Sigmoid colon (tissue), 4 donors: ENCODE data around the gene PLD1.

Source experiments
- POLR2AphosphoS5 ChIP-seq, 4 donors: sonication (generic); formaldehyde crosslinking; IDR thresholded peaks; one replicate each; pipeline ENCODE4 v1.6.1; 2017; ENCODE audit warnings: antibody characterized with exemption in 4 of 4
- TF ChIP-seq, protein P1 (sequence below), 4 experiments: fragments of 450-650 bp in 3 of 4; fragments of 200-600 bp in 1 of 4; IDR thresholded peaks; one replicate each; pipeline ENCODE4 v1.5.1; 2016 to 2019; ENCODE audit warnings: antibody characterized with exemption in 4 of 4, mild to moderate bottlenecking in 3 of 4, moderate library complexity in 2 of 4

DNA sequence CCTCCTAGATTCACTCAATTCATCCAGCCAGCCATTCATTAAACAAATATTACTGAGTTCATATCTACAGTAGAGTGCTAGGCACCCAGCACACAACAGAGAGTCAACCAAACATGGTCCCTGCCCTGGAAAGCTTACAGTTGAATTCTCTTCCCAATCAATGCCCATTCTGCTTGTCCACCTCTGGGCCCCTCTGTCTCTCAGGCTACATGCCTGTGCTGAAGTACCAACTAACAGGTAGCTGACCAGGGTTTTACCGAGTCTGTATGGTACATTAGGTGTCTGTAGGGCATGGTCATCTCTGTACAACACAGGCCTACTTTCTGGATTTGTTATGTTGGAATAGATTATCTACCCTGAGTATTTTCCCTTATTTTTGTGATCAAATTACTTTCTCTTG is 23.3 kb downstream of the PLD1 start:
- TF ChIP-seq, protein P1, sequence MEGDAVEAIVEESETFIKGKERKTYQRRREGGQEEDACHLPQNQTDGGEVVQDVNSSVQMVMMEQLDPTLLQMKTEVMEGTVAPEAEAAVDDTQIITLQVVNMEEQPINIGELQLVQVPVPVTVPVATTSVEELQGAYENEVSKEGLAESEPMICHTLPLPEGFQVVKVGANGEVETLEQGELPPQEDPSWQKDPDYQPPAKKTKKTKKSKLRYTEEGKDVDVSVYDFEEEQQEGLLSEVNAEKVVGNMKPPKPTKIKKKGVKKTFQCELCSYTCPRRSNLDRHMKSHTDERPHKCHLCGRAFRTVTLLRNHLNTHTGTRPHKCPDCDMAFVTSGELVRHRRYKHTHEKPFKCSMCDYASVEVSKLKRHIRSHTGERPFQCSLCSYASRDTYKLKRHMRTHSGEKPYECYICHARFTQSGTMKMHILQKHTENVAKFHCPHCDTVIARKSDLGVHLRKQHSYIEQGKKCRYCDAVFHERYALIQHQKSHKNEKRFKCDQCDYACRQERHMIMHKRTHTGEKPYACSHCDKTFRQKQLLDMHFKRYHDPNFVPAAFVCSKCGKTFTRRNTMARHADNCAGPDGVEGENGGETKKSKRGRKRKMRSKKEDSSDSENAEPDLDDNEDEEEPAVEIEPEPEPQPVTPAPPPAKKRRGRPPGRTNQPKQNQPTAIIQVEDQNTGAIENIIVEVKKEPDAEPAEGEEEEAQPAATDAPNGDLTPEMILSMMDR (IDR thresholded peaks at IDR 0.05): no peak
- no peak for TF ChIP-seq POLR2AphosphoS5 (IDR thresholded peaks at IDR 0.05)
